ENCODE results near the gene C10orf143.

GRCh38 chr10:130072247-130072646 lies 38.4 kb downstream of the C10orf143 start:
- TF ChIP-seq, protein P1, sequence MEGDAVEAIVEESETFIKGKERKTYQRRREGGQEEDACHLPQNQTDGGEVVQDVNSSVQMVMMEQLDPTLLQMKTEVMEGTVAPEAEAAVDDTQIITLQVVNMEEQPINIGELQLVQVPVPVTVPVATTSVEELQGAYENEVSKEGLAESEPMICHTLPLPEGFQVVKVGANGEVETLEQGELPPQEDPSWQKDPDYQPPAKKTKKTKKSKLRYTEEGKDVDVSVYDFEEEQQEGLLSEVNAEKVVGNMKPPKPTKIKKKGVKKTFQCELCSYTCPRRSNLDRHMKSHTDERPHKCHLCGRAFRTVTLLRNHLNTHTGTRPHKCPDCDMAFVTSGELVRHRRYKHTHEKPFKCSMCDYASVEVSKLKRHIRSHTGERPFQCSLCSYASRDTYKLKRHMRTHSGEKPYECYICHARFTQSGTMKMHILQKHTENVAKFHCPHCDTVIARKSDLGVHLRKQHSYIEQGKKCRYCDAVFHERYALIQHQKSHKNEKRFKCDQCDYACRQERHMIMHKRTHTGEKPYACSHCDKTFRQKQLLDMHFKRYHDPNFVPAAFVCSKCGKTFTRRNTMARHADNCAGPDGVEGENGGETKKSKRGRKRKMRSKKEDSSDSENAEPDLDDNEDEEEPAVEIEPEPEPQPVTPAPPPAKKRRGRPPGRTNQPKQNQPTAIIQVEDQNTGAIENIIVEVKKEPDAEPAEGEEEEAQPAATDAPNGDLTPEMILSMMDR (optimal IDR thresholded peaks at IDR 0.05 in 1 of 3, IDR thresholded peaks at IDR 0.05 in 1 of 3, conservative IDR thresholded peaks at IDR 0.05 in 1 of 3; ENCODE audit: extremely low read depth in 1 of 3, insufficient read depth in 2 of 3, low read length in 3 of 3): no peak
- no peak for TF ChIP-seq EZH2 (IDR thresholded peaks at IDR 0.05; ENCODE audit: low read length)
